ENCODE measurements around the gene RDH16. TPM values are rescaled to one million over a fixed set of nuclear protein-coding genes. Genes with fewer than 3 reads are reported as not detected.
A peak's percentile ranks its signal among the peaks of the same experiment; 100 is the strongest.

RDH16 gene
- polyA plus RNA-seq, 3 donors = 0.47 TPM; not detected in 2

DNA sequence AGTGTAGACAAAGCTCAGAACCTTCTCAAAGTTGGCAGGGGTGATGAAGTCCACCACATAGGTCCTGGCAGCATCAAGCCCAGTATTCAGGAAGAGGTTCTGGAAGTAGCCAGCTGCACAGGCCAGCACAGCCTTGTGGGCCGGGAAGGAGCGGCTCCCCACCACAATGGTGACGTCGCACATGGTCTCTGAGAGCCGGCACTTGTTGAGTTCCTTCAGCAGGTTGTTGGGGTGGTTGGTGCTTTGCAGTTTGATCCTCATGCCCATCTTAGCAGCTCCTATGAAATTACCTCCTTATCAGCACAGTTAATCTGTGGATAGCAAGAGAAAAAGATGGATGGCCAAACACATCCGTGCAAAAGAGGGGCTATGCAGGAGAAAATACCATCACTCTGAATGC is 47.2 kb upstream of the RDH16 start:
- H3K27me3 Mint-ChIP-seq (ENCODE audit: low read depth in 3 of 3) = peaks cover 0 to 1% (median 0%) of the 10 kb centered on the region in 3 donors
- H3K27ac ChIP-seq (ENCODE audit: low read depth in 1 of 2, low read length in 2 of 2) = no peak overlapping the region
- no peaks in the 10 kb centered on the region for H3K27me3 ChIP-seq (ENCODE audit: control insufficient read depth in 2 of 2, insufficient read depth in 2 of 2, low read length in 2 of 2)
- peak overlapping the region; percentile 94 for H3K4me2 ChIP-seq (replicated peaks; ENCODE audit: extremely low read depth, low read length, poor library complexity, severe bottlenecking)
- peaks cover 23% of the 10 kb centered on the region for H3K4me1 Mint-ChIP-seq
- TF ChIP-seq, protein P1, sequence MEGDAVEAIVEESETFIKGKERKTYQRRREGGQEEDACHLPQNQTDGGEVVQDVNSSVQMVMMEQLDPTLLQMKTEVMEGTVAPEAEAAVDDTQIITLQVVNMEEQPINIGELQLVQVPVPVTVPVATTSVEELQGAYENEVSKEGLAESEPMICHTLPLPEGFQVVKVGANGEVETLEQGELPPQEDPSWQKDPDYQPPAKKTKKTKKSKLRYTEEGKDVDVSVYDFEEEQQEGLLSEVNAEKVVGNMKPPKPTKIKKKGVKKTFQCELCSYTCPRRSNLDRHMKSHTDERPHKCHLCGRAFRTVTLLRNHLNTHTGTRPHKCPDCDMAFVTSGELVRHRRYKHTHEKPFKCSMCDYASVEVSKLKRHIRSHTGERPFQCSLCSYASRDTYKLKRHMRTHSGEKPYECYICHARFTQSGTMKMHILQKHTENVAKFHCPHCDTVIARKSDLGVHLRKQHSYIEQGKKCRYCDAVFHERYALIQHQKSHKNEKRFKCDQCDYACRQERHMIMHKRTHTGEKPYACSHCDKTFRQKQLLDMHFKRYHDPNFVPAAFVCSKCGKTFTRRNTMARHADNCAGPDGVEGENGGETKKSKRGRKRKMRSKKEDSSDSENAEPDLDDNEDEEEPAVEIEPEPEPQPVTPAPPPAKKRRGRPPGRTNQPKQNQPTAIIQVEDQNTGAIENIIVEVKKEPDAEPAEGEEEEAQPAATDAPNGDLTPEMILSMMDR (IDR thresholded peaks at IDR 0.05) = no peak
- no peak overlapping the region for H3K9ac ChIP-seq (ENCODE audit: insufficient read depth, low read length, poor library complexity, severe bottlenecking)
- H3K27ac Mint-ChIP-seq = no peak overlapping the region
- no peaks in the 10 kb centered on the region for H3K9me3 ChIP-seq (replicated peaks in 1 of 2; ENCODE audit: control insufficient read depth in 1 of 2, insufficient read depth in 1 of 2, low read length in 2 of 2)
- no peak overlapping the region for H2AFZ ChIP-seq (ENCODE audit: insufficient read depth, low read depth, low read length, poor library complexity, severe bottlenecking)
- no peaks in the 10 kb centered on the region for H3K9me3 Mint-ChIP-seq
- H3K79me2 ChIP-seq (ENCODE audit: insufficient read depth, low read length) = peaks cover 19% of the 10 kb centered on the region
- intact Hi-C loops (cut with micrococcal nuclease) = loop anchor here (5.0 kb wide), 2 partner anchors 58 to 247 kb away; no protein-coding TSS in a partner anchor
- no peak overlapping the region for H3K4me3 ChIP-seq (replicated peaks in 1 of 3; ENCODE audit: low read depth in 2 of 3, low read length in 3 of 3)
- no peak for DNase-seq
- H4K20me1 ChIP-seq (ENCODE audit: insufficient read depth, low read length) = peaks cover 15% of the 10 kb centered on the region
- H3K4me1 ChIP-seq (ENCODE audit: control insufficient read depth in 1 of 2, insufficient read depth in 2 of 2, low read length in 2 of 2) = peaks cover 13 to 21% of the 10 kb centered on the region in 2 donors
- H3K4me3 Mint-ChIP-seq = no peak overlapping the region
- H3K36me3 ChIP-seq (replicated peaks in 1 of 2; ENCODE audit: control insufficient read depth in 1 of 2, insufficient read depth in 2 of 2, low read length in 2 of 2) = peaks cover 38 to 46% of the 10 kb centered on the region in 2 donors
- no CpG with 5 or more reads among the region's 6 CpGs for WGBS (ENCODE audit: insufficient coverage)
- H3K36me3 Mint-ChIP-seq = peaks cover 46 to 50% of the 10 kb centered on the region in 2 donors

GRCh38 chr12:57003395-57003794 is 46.0 kb upstream of the RDH16 start:
- peaks cover 13 to 21% of the 10 kb centered on the region in 2 donors for H3K4me1 ChIP-seq (ENCODE audit: control insufficient read depth in 1 of 2, insufficient read depth in 2 of 2, low read length in 2 of 2)
- Mint-ChIP-seq H3K36me3 (peaks cover 48 to 59% of the 10 kb centered on the region in 2 donors), H3K27ac (no peak overlapping the region), H3K4me1 (peaks cover 27% of the 10 kb centered on the region), H3K9me3 (no peaks in the 10 kb centered on the region), H3K27me3 (ENCODE audit: low read depth in 3 of 3) (peaks cover 0 to 1% (median 0%) of the 10 kb centered on the region in 3 donors), H3K4me3 (no peak overlapping the region)
- TF ChIP-seq, protein P1 (IDR thresholded peaks at IDR 0.05) = no peak
- H3K27me3 ChIP-seq (ENCODE audit: control insufficient read depth in 2 of 2, insufficient read depth in 2 of 2, low read length in 2 of 2) = no peaks in the 10 kb centered on the region
- H4K20me1 ChIP-seq (ENCODE audit: insufficient read depth, low read length) = peaks cover 15% of the 10 kb centered on the region
- H3K27ac ChIP-seq (ENCODE audit: low read depth in 1 of 2, low read length in 2 of 2) = no peak overlapping the region
- no peak overlapping the region for H3K9ac ChIP-seq (ENCODE audit: insufficient read depth, low read length, poor library complexity, severe bottlenecking)
- WGBS (ENCODE audit: insufficient coverage) = 97% methylated on average over 12 of the region's 13 CpGs
- H3K4me3 ChIP-seq (replicated peaks in 1 of 3; ENCODE audit: low read depth in 2 of 3, low read length in 3 of 3) = no peak overlapping the region
- no peak overlapping the region for H3K4me2 ChIP-seq (replicated peaks; ENCODE audit: extremely low read depth, low read length, poor library complexity, severe bottlenecking)
- no peak for DNase-seq
- intact Hi-C loops (cut with micrococcal nuclease) = loop anchor here (5.0 kb wide), 1 partner anchor 246 kb away; no protein-coding TSS in a partner anchor
- H3K36me3 ChIP-seq (replicated peaks in 1 of 2; ENCODE audit: control insufficient read depth in 1 of 2, insufficient read depth in 2 of 2, low read length in 2 of 2) = peaks cover 38 to 54% of the 10 kb centered on the region in 2 donors
- peaks cover 19% of the 10 kb centered on the region for H3K79me2 ChIP-seq (ENCODE audit: insufficient read depth, low read length)
- H2AFZ ChIP-seq (ENCODE audit: insufficient read depth, low read depth, low read length, poor library complexity, severe bottlenecking) = no peak overlapping the region
- H3K9me3 ChIP-seq (replicated peaks in 1 of 2; ENCODE audit: control insufficient read depth in 1 of 2, insufficient read depth in 1 of 2, low read length in 2 of 2) = no peaks in the 10 kb centered on the region

Measured in CD14-positive monocyte (primary cell).